Activated naive CD8-positive, alpha-beta T cell treated with anti-CD3 and anti-CD28 coated beads for 36 hours (primary cell): ENCODE data around the gene KPNA3. TPM values are rescaled to one million over a fixed set of nuclear protein-coding genes. Genes with fewer than 3 reads are reported as not detected.
A peak's percentile ranks its signal among the peaks of the same experiment; 100 is the strongest.

Experiments used
- DNase-seq: peaks from one replicate; pipeline ENCODE4 v3.0.0; 2021
- H3K27ac Mint-ChIP-seq: one replicate; pipeline ENCODE4 v1.8.0; 2022; ENCODE audit warnings: mild to moderate bottlenecking, moderate library complexity, mixed read lengths
- H3K27me3 Mint-ChIP-seq: one replicate; pipeline ENCODE4 v1.8.0; 2022; ENCODE audit warnings: mild to moderate bottlenecking, mixed read lengths
- H3K36me3 Mint-ChIP-seq: one replicate; pipeline ENCODE4 v1.8.0; 2021; ENCODE audit warnings: mild to moderate bottlenecking, mixed read lengths
- H3K4me1 Mint-ChIP-seq: one replicate; pipeline ENCODE4 v1.8.0; 2021; ENCODE audit warnings: mixed read lengths
- H3K4me3 Mint-ChIP-seq: one replicate; pipeline ENCODE4 v1.8.0; 2022; ENCODE audit warnings: mild to moderate bottlenecking, moderate library complexity, mixed read lengths
- H3K9me3 Mint-ChIP-seq: one replicate; pipeline ENCODE4 v1.8.0; 2022; ENCODE audit warnings: mixed read lengths
- total RNA-seq, 2 experiments: library from RNA; stranded (reverse); gene quantifications; one replicate each; pipeline ENCODE4 v1.2.3, GENCODE V29; 2021

The KPNA3 gene
- total RNA-seq, 2 experiments from 2014 or later, result 65.9 to 67.0 TPM

- peak within 1 kb of the TSS; percentile 89 for H3K4me3 Mint-ChIP-seq
- H3K27me3 Mint-ChIP-seq, result no peaks in the 10 kb centered on the region
- H3K4me1 Mint-ChIP-seq, result peaks cover 23% of the 10 kb centered on the region
- H3K36me3 Mint-ChIP-seq, result peaks cover 18% of the 10 kb centered on the region
- peak; percentile 91 for DNase-seq
- peak within 1 kb of the TSS; percentile 84 for H3K27ac Mint-ChIP-seq
- H3K9me3 Mint-ChIP-seq, result no peaks in the 10 kb centered on the region
Observed at GRCh38 chr13:49690995-49691784, 101.3 kb downstream of the KPNA3 start, which contains the start of gene EBPL. EBPL (minus strand) TSS chr13:49691486; CDS start chr13:49691424, 62 bp downstream.

GRCh38 chr13:49690133-49690994 lies 102.1 kb downstream of the KPNA3 start:
- peak overlapping the region; percentile 79 for H3K27ac Mint-ChIP-seq
- peak overlapping the region; percentile 89 for H3K4me3 Mint-ChIP-seq
- H3K36me3 Mint-ChIP-seq, result peaks cover 23% of the 10 kb centered on the region
- H3K4me1 Mint-ChIP-seq, result peaks cover 23% of the 10 kb centered on the region
- H3K27me3 Mint-ChIP-seq, result no peaks in the 10 kb centered on the region
- no peaks in the 10 kb centered on the region for H3K9me3 Mint-ChIP-seq
- DNase-seq, result no peak

- H3K4me3 Mint-ChIP-seq, result no peak overlapping the region
- peaks cover 29% of the 10 kb centered on the region for H3K4me1 Mint-ChIP-seq
- H3K36me3 Mint-ChIP-seq, result peaks cover 26% of the 10 kb centered on the region
- no peak for DNase-seq
- no peak overlapping the region for H3K27ac Mint-ChIP-seq
- no peaks in the 10 kb centered on the region for H3K9me3 Mint-ChIP-seq
- no peaks in the 10 kb centered on the region for H3K27me3 Mint-ChIP-seq
Observed at GRCh38 chr13:49683489-49683888, 109.0 kb downstream of the KPNA3 start.

GRCh38 chr13:49681842-49682435 lies 110.5 kb downstream of the KPNA3 start:
- H3K9me3 Mint-ChIP-seq, result no peaks in the 10 kb centered on the region
- no peak overlapping the region for H3K27ac Mint-ChIP-seq
- no peak overlapping the region for H3K4me3 Mint-ChIP-seq
- no peak for DNase-seq
- H3K36me3 Mint-ChIP-seq, result peaks cover 23% of the 10 kb centered on the region
- H3K27me3 Mint-ChIP-seq, result no peaks in the 10 kb centered on the region
- peaks cover 27% of the 10 kb centered on the region for H3K4me1 Mint-ChIP-seq

- H3K4me3 Mint-ChIP-seq, result no peak overlapping the region
- H3K27me3 Mint-ChIP-seq, result no peaks in the 10 kb centered on the region
- DNase-seq, result no peak
- H3K36me3 Mint-ChIP-seq, result peaks cover 26% of the 10 kb centered on the region
- H3K4me1 Mint-ChIP-seq, result peaks cover 22% of the 10 kb centered on the region
- no peaks in the 10 kb centered on the region for H3K9me3 Mint-ChIP-seq
- no peak overlapping the region for H3K27ac Mint-ChIP-seq
Observed at GRCh38 chr13:49679246-49679645, 113.2 kb downstream of the KPNA3 start.

GRCh38 chr13:49678191-49678914 lies 114.1 kb downstream of the KPNA3 start:
- Mint-ChIP-seq H3K36me3 (peaks cover 28% of the 10 kb centered on the region), H3K4me3 (no peak overlapping the region), H3K4me1 (peaks cover 19% of the 10 kb centered on the region), H3K27ac (no peak overlapping the region), H3K9me3 (no peaks in the 10 kb centered on the region), H3K27me3 (no peaks in the 10 kb centered on the region)
- DNase-seq, result no peak

- H3K9me3 Mint-ChIP-seq, result no peaks in the 10 kb centered on the region
- DNase-seq, result no peak
- no peaks in the 10 kb centered on the region for H3K27me3 Mint-ChIP-seq
- H3K4me3 Mint-ChIP-seq, result no peak overlapping the region
- H3K27ac Mint-ChIP-seq, result no peak overlapping the region
- peaks cover 18% of the 10 kb centered on the region for H3K4me1 Mint-ChIP-seq
- peaks cover 30% of the 10 kb centered on the region for H3K36me3 Mint-ChIP-seq
Observed at GRCh38 chr13:49676581-49677298, 115.7 kb downstream of the KPNA3 start.

GRCh38 chr13:49670828-49671227 lies 121.7 kb downstream of the KPNA3 start:
- Mint-ChIP-seq H3K36me3 (peaks cover 39% of the 10 kb centered on the region), H3K9me3 (no peaks in the 10 kb centered on the region), H3K4me1 (peaks cover 9% of the 10 kb centered on the region), H3K27ac (no peak overlapping the region), H3K27me3 (no peaks in the 10 kb centered on the region), H3K4me3 (no peak overlapping the region)
- no peak for DNase-seq

- peaks cover 9% of the 10 kb centered on the region for H3K4me1 Mint-ChIP-seq
- no peaks in the 10 kb centered on the region for H3K9me3 Mint-ChIP-seq
- no peak overlapping the region for H3K27ac Mint-ChIP-seq
- H3K4me3 Mint-ChIP-seq, result no peak overlapping the region
- H3K36me3 Mint-ChIP-seq, result peaks cover 33% of the 10 kb centered on the region
- DNase-seq, result no peak
- no peaks in the 10 kb centered on the region for H3K27me3 Mint-ChIP-seq
Observed at GRCh38 chr13:49669735-49670309, 122.7 kb downstream of the KPNA3 start.

- peaks cover 23% of the 10 kb centered on the region for H3K36me3 Mint-ChIP-seq
- H3K27me3 Mint-ChIP-seq, result no peaks in the 10 kb centered on the region
- H3K27ac Mint-ChIP-seq, result no peak overlapping the region
- H3K4me3 Mint-ChIP-seq, result no peak overlapping the region
- no peaks in the 10 kb centered on the region for H3K9me3 Mint-ChIP-seq
- DNase-seq, result no peak
- peaks cover 7% of the 10 kb centered on the region for H3K4me1 Mint-ChIP-seq
Observed at GRCh38 chr13:49667773-49668172, 124.7 kb downstream of the KPNA3 start.

GRCh38 chr13:49664606-49665005 lies 127.9 kb downstream of the KPNA3 start:
- Mint-ChIP-seq H3K27me3 (no peaks in the 10 kb centered on the region), H3K9me3 (no peaks in the 10 kb centered on the region), H3K4me1 (peaks cover 1% of the 10 kb centered on the region), H3K27ac (no peak overlapping the region), H3K4me3 (no peak overlapping the region), H3K36me3 (peaks cover 24% of the 10 kb centered on the region)
- no peak for DNase-seq

GRCh38 chr13:49657241-49657641 lies 135.2 kb downstream of the KPNA3 start:
- Mint-ChIP-seq H3K4me3 (no peak overlapping the region), H3K27me3 (no peaks in the 10 kb centered on the region), H3K9me3 (no peaks in the 10 kb centered on the region), H3K27ac (no peak overlapping the region), H3K36me3 (peaks cover 11% of the 10 kb centered on the region), H3K4me1 (no peaks in the 10 kb centered on the region)
- DNase-seq, result no peak

GRCh38 chr13:49655906-49656305 lies 136.6 kb downstream of the KPNA3 start:
- no peaks in the 10 kb centered on the region for H3K4me1 Mint-ChIP-seq
- H3K36me3 Mint-ChIP-seq, result peaks cover 8% of the 10 kb centered on the region
- no peak overlapping the region for H3K27ac Mint-ChIP-seq
- no peak overlapping the region for H3K4me3 Mint-ChIP-seq
- no peak for DNase-seq
- no peaks in the 10 kb centered on the region for H3K27me3 Mint-ChIP-seq
- no peaks in the 10 kb centered on the region for H3K9me3 Mint-ChIP-seq

- H3K27me3 Mint-ChIP-seq, result no peaks in the 10 kb centered on the region
- H3K4me1 Mint-ChIP-seq, result no peaks in the 10 kb centered on the region
Observed at GRCh38 chr13:49654011-49654410, 138.5 kb downstream of the KPNA3 start.

More at GRCh38 chr13:49654011-49654410, 138.5 kb downstream of the KPNA3 start:
- no peaks in the 10 kb centered on the region for H3K9me3 Mint-ChIP-seq
- no peak for DNase-seq
- H3K4me3 Mint-ChIP-seq, result no peak overlapping the region
- no peak overlapping the region for H3K27ac Mint-ChIP-seq
- peaks cover 6% of the 10 kb centered on the region for H3K36me3 Mint-ChIP-seq
